Liver (tissue), 9 donors: ENCODE measurements around the gene EML1. TPM values are rescaled to one million over a fixed set of nuclear protein-coding genes. Genes with fewer than 3 reads are reported as not detected.

Source experiments
- DNase-seq: peaks from one replicate; pipeline ENCODE4 v3.0.0-alpha.2; 2017; ENCODE audit warnings: low spot score
- H3K27ac ChIP-seq, 2 donors: one replicate each; pipeline ENCODE4 v1.7.0; 2013; ENCODE audit warnings: inconsistent platforms in 2 of 2, low read length in 2 of 2, control low read depth in 1 of 2, low read depth in 1 of 2, mild to moderate bottlenecking in 1 of 2
- H3K27me3 ChIP-seq, 4 donors: one replicate each; pipeline versions ENCODE4 v1.6.1 to v1.7.0; 2013; ENCODE audit warnings: low read length in 3 of 4, inconsistent platforms in 1 of 4, mild to moderate bottlenecking in 1 of 4, moderate library complexity in 1 of 4; ENCODE audit not compliant: control insufficient read depth in 4 of 4, insufficient read depth in 4 of 4
- H3K36me3 ChIP-seq, 4 donors: one replicate each; pipeline versions ENCODE4 v1.6.1 to v1.7.0; 2013; ENCODE audit warnings: low read length in 3 of 4, mild to moderate bottlenecking in 3 of 4, low read depth in 1 of 4, moderate library complexity in 1 of 4; ENCODE audit not compliant: control insufficient read depth in 4 of 4, insufficient read depth in 3 of 4
- H3K4me1 ChIP-seq, 4 donors: one replicate each; pipeline versions ENCODE4 v1.6.1 to v1.7.0; 2013; ENCODE audit warnings: low read length in 3 of 4, mild to moderate bottlenecking in 3 of 4, moderate library complexity in 1 of 4; ENCODE audit not compliant: control insufficient read depth in 4 of 4, insufficient read depth in 4 of 4
- H3K4me3 ChIP-seq, 3 donors: one replicate each; pipeline versions ENCODE4 v1.6.1 to v1.7.0; 2013; ENCODE audit warnings: low read length in 3 of 3, control low read depth in 1 of 3, low read depth in 1 of 3, mild to moderate bottlenecking in 1 of 3
- H3K9ac ChIP-seq, 2 donors: one replicate each; pipeline ENCODE4 v1.7.0; 2013; ENCODE audit warnings: low read length in 2 of 2, mild to moderate bottlenecking in 2 of 2, moderate library complexity in 2 of 2, control low read depth in 1 of 2, low read depth in 1 of 2
- H3K9me3 ChIP-seq, 4 donors: one replicate each; pipeline versions ENCODE4 v1.6.1 to v1.7.0; 2013; ENCODE audit warnings: low read length in 3 of 4; ENCODE audit not compliant: control insufficient read depth in 4 of 4
- ATF3 ChIP-seq: IDR thresholded peaks from 2 replicates; pipeline ENCODE4 v1.6.1; 2016; ENCODE audit warnings: antibody characterized with exemption
- CTCF ChIP-seq: fragments of 150-350 bp; IDR thresholded peaks from 2 replicates; pipeline ENCODE4 v1.5.1; 2017; ENCODE audit warnings: improper control_type of control experiment, low read depth, low read length; ENCODE audit not compliant: missing input control
- EGR1 ChIP-seq, 2 donors: IDR thresholded peaks; 2 replicates each; pipeline ENCODE4 v1.6.1; 2016 to 2018; ENCODE audit warnings: antibody characterized with exemption in 2 of 2, low read depth in 2 of 2
- FOXA1 ChIP-seq: IDR thresholded peaks from 2 replicates; pipeline ENCODE4 v1.6.1; 2016; ENCODE audit warnings: antibody characterized with exemption
- FOXA2 ChIP-seq: IDR thresholded peaks from 2 replicates; pipeline ENCODE4 v1.6.1; 2016; ENCODE audit warnings: antibody characterized with exemption
- GABPA ChIP-seq, 2 donors: IDR thresholded peaks in 1 of 2; conservative IDR thresholded peaks in 1 of 2; 2 replicates each; pipeline ENCODE4 v1.6.1; 2016; ENCODE audit warnings: antibody characterized with exemption in 2 of 2, mild to moderate bottlenecking in 1 of 2, moderate library complexity in 1 of 2
- HNF4A ChIP-seq, 2 donors: conservative IDR thresholded peaks; 2 replicates each; pipeline ENCODE4 v1.6.1; 2016; ENCODE audit warnings: antibody characterized with exemption in 2 of 2, mild to moderate bottlenecking in 2 of 2
- HNF4G ChIP-seq: IDR thresholded peaks from 2 replicates; pipeline ENCODE4 v1.6.1; 2016; ENCODE audit warnings: antibody characterized with exemption
- JUND ChIP-seq, 2 donors: IDR thresholded peaks; 2 replicates each; pipeline ENCODE4 v1.6.1; 2016; ENCODE audit warnings: antibody characterized with exemption in 2 of 2
- NR2F2 ChIP-seq: IDR thresholded peaks from 2 replicates; pipeline ENCODE4 v1.6.1; 2016; ENCODE audit warnings: antibody characterized with exemption
- RAD21 ChIP-seq, 2 donors: IDR thresholded peaks; 2 replicates each; pipeline ENCODE4 v1.6.1; 2016; ENCODE audit warnings: antibody characterized with exemption in 2 of 2, mild to moderate bottlenecking in 2 of 2
- RXRA ChIP-seq, 2 donors: IDR thresholded peaks; 2 replicates each; pipeline ENCODE4 v1.6.1; 2017 to 2018; ENCODE audit warnings: antibody characterized with exemption in 2 of 2, mild to moderate bottlenecking in 1 of 2
- SP1 ChIP-seq: IDR thresholded peaks from 2 replicates; pipeline ENCODE4 v1.6.1; 2018; ENCODE audit warnings: antibody characterized with exemption, mild to moderate bottlenecking
- TAF1 ChIP-seq: conservative IDR thresholded peaks from 2 replicates; pipeline ENCODE4 v1.6.1; 2016; ENCODE audit warnings: antibody characterized with exemption, mild to moderate bottlenecking
- YY1 ChIP-seq: IDR thresholded peaks from 2 replicates; pipeline ENCODE4 v1.6.1; 2016; ENCODE audit warnings: antibody characterized with exemption, mild to moderate bottlenecking
- ZBTB33 ChIP-seq: IDR thresholded peaks from 2 replicates; pipeline ENCODE4 v1.6.1; 2016; ENCODE audit warnings: antibody characterized with exemption
- WGBS: extraction: QIAGEN DNeasy Blood & Tissue Kit; methylation state at CpG from one replicate; pipeline ENCODE4 v1.1.7; 2013; 5-methylcytosine and 5-hydroxymethylcytosine counted together
- polyA plus RNA-seq, 2 donors: library from polyadenylated mRNA; stranded (reverse) in 1 of 2; unstranded in 1 of 2; fragments of 200-250 nt in 1 of 2; fragments of >200 nt in 1 of 2; fragmentation: Nextera tagmentation in 1 of 2; extraction: Ambion mirVana in 1 of 2; gene quantifications; one replicate each; pipeline versions ENCODE4 v1.2.1 to v1.2.3, GENCODE V29; 2013 to 2015
- total RNA-seq, 2 donors: library from RNA; depleted of rRNA; stranded (reverse); fragments of >200 nt; gene quantifications; one replicate each; pipeline ENCODE4 v1.2.3, GENCODE V29; 2014
- TF ChIP-seq, protein P1 (sequence below): IDR thresholded peaks from 2 replicates; pipeline ENCODE4 v1.6.1; 2016; ENCODE audit warnings: antibody characterized with exemption
- TF ChIP-seq, protein P2 (sequence below): IDR thresholded peaks from 2 replicates; pipeline ENCODE4 v1.6.1; 2016; ENCODE audit warnings: antibody characterized with exemption, mild to moderate bottlenecking
- donor health status: healthy.
- donor health status: healthy.
- donor health status: healthy.
- donor health status: healthy.
- donor health status: healthy.

EML1 gene
- total and polyA plus RNA-seq, 4 donors: 2.7 to 14.6 (median 4.6) TPM

DNA sequence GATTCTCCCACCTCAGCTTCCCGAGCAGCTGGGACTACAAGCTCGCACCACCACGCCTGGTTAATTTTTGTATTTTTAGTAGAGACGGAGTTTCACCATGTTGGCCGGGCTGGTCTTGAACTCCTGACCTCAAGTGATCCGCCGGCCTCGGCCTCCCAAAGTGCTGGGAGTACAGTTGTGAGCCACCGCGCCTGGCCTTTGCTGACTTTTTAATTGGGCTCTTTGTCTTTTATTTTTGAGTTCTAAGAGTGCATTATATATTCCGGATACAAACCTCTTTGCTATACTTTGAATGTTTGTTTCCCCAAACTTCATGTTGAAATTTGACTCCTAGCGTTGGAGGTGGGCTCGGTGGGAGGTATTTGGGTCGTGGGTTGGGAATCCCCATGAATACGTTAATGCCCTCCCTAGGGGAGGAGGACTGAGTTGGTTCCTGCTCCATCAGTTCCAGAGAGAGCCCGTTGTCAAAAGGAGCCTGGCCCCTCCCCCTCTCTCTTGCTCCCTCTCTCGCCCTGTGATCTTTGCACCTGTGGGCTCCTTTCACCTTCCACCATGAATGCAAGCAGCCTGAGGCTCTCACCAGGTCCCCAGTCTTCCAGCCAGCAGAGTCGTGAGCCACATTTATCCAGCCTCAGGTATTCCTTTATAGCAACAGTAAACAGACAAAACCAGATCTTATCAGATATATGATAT is 168.8 kb downstream of the EML1 start:
- DNase-seq: no peak
- H3K4me1 ChIP-seq: peaks cover 8 to 22% (median 14%) of the 10 kb centered on the region in 4 donors
- no peaks in the 10 kb centered on the region for H3K27me3 ChIP-seq
- 74% methylated on average over 18 of the region's 18 CpGs for WGBS
- H3K27ac ChIP-seq: no peak overlapping the region
- H3K9me3 ChIP-seq: no peaks in the 10 kb centered on the region
- no peak overlapping the region for H3K9ac ChIP-seq
- H3K36me3 ChIP-seq: no peaks in the 10 kb centered on the region
- TF ChIP-seq EGR1 (IDR thresholded peaks at IDR 0.05; ENCODE audit: low read depth in 2 of 2) (no peak), TAF1 (no peak), YY1 (no peak), SP1 (no peak), HNF4A (conservative IDR thresholded peaks at IDR 0.05) (no peak), FOXA2 (no peak), RXRA (IDR thresholded peaks at IDR 0.05) (no peak), ZBTB33 (no peak), RAD21 (IDR thresholded peaks at IDR 0.05) (no peak), CTCF (no peak), GABPA (IDR thresholded peaks at IDR 0.05 in 1 of 2, conservative IDR thresholded peaks at IDR 0.05 in 1 of 2) (no peak), NR2F2 (no peak), JUND (IDR thresholded peaks at IDR 0.05) (no peak), ATF3 (no peak), FOXA1 (no peak), HNF4G (no peak)
- TF ChIP-seq, protein P1, sequence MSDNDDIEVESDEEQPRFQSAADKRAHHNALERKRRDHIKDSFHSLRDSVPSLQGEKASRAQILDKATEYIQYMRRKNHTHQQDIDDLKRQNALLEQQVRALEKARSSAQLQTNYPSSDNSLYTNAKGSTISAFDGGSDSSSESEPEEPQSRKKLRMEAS: no peak
- TF ChIP-seq, protein P2, sequence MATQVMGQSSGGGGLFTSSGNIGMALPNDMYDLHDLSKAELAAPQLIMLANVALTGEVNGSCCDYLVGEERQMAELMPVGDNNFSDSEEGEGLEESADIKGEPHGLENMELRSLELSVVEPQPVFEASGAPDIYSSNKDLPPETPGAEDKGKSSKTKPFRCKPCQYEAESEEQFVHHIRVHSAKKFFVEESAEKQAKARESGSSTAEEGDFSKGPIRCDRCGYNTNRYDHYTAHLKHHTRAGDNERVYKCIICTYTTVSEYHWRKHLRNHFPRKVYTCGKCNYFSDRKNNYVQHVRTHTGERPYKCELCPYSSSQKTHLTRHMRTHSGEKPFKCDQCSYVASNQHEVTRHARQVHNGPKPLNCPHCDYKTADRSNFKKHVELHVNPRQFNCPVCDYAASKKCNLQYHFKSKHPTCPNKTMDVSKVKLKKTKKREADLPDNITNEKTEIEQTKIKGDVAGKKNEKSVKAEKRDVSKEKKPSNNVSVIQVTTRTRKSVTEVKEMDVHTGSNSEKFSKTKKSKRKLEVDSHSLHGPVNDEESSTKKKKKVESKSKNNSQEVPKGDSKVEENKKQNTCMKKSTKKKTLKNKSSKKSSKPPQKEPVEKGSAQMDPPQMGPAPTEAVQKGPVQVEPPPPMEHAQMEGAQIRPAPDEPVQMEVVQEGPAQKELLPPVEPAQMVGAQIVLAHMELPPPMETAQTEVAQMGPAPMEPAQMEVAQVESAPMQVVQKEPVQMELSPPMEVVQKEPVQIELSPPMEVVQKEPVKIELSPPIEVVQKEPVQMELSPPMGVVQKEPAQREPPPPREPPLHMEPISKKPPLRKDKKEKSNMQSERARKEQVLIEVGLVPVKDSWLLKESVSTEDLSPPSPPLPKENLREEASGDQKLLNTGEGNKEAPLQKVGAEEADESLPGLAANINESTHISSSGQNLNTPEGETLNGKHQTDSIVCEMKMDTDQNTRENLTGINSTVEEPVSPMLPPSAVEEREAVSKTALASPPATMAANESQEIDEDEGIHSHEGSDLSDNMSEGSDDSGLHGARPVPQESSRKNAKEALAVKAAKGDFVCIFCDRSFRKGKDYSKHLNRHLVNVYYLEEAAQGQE: no peak
- H3K4me3 ChIP-seq: no peak overlapping the region
